ENCODE data around the gene ABCC4.
"Not testable (repeated sequence)": the region's sequence is repeated elsewhere in the genome, so short reads cannot be mapped to it uniquely, and the experiment has no call there.

GRCh38 chr13:95268343-95269065 is 32.7 kb downstream of the ABCC4 start:
- not testable (repeated sequence) for TF ChIP-seq CTCF (conservative IDR thresholded peaks at IDR 0.05; ENCODE audit: low read depth, low read length); EZH2 (IDR thresholded peaks at IDR 0.05; ENCODE audit: low read length, unreplicated experiment)

Data from PC-3 (cell line).